ENCODE results near the gene UCP2.

The UCP2 gene

DNA sequence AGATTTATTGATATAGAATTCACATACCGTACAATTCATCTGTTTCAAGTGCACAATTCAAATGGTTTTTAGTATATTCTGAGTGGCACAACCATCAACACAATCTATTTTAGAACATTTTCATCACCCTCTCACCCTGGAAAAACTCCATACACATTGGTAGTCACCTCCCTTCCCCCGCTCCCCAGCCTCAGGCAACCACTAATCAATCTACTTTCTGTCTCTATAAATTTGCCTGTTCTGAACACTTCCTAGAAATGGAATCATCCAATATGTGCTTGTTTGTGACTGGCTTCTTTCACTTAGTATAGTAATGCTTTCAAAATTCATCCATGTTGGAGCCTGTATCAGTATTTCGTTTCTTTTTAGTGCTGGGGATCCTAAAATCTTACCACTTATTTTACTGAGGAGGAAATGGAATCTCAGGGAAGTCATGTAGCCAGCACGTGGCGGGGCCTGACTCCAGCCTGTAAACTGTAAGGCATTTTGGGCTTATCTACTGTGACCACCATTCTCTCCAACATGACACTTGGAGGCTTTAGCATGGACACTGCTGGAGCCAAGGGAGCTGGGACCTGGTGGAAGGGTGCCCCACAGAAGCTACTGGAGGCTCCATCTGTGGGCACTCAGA lies 27.1 kb upstream of the UCP2 start:
- DNase-seq: no peak

DNA sequence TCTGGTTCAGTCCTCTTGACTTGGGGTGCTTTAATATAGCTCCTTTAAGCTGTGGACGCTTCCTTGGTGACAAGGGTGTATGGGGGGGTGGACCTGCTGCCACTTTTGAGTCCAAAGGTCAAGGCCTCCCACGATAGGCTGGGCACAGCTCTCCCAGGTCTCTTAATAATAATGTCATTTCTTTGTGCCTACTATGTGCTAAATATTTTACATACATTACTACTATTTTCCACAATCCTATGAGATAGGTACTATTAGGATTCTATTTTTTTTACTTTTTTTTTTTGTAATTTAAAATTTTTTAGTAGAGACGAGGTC lies 26.5 kb upstream of the UCP2 start:
- DNase-seq: no peak

DNA sequence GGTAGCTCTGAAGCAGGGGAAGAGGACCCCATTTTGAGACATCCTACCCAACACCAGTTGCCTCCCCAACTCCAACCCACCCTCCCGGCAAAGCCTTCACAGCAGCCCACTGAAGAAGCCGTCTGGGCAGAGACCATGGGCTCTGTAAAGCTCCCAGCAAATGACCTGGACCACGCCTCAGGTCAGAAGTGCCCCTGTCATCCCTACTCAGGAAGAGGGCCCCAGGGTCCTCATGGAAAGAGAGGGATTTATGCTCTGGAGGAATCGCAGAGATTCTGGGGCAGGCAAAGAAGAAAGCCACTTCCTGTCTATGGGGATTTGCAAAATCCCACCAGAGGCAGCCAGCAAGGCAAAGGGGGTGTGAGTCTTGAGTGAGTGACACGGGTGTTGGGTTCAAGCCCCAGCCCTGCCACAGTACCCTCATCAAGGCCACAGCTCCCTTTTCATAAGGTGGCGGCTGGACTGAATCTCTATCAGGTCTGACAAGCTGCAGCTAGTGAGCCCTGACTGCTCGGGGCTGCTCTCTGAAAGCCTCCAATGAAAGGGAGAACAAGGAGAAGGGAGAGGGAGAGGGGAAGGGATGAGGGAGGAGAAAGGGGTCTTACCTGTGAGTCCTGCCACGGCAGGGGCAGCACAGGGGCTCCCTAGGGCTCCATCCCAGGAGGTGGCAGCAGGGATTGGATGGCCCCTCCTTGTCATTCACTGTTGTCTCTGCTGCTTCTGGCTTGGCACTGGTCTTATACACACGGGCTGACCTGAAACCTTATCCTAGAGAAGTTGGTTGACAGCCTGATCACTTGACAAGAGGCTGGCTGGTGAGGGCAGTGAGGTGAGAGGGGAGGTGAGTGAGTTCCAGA lies 26.0 kb upstream of the UCP2 start, which contains the start of gene UCP3:
TSS of gene UCP3 (minus strand) at position 713 of the 857 bp plus-strand sequence. CDS start 2,043 bp downstream, outside the sequence.
- no peak for DNase-seq

DNA sequence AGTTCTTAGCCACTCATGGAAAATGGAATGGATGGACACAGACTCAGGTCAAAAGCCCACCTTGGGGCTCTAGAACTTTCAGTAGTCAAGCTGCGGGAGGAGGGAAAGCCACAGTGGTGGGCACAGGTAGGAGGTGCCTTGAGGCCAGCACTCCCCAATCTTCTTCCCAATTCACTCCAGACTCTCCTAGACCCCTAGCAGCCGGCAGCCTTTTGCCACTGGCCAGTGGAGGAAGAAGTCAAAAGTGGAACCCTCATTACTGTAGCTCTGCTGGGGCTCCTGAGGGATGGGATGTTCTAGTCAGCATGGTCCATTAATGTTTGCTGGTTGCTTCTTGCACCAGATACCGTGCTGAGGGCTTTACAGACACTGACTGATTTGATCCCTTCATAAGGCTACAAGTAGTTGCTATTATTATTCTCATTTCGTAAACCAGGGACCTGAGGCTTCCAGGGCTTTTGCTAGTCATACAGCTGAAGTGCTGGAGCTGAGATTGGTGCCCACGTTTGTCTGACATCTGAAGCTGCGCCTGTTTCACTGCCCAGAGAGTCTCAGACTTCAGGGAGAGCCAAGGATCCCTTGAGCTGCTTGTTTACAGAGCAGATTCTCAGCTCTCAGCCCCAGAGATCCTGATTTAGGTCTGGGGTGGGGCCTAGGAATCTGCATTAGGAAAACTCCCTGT lies 25.2 kb upstream of the UCP2 start:
- DNase-seq: no peak

DNA sequence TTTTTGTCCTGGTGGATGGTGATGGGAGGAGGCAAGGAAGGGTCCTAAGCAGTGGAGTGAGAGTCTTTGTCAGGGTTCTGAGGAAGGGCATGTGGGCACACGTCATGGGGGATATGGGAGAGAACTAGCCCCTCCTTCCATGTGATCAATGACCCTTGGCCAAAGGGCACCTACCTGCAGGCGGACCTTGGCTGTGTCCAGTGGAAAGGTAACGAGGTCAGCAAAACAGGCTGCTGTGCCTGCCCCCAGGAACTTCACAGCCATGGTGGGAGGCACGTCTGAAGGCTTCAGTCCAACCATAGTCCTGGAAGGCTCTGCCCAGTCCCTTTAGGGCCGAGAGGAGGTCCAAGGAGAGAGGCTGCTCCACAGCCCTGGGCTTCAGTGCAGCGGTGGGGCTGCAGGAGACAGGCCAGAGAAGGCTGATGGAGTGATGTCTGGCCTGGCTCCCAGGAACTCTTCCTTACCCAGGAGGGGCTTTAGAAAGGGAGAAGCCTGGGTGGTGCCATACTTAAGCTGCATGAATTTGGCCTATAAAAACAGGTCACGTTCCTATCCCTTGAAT lies 24.2 kb upstream of the UCP2 start:
- DNase-seq: no peak

DNA sequence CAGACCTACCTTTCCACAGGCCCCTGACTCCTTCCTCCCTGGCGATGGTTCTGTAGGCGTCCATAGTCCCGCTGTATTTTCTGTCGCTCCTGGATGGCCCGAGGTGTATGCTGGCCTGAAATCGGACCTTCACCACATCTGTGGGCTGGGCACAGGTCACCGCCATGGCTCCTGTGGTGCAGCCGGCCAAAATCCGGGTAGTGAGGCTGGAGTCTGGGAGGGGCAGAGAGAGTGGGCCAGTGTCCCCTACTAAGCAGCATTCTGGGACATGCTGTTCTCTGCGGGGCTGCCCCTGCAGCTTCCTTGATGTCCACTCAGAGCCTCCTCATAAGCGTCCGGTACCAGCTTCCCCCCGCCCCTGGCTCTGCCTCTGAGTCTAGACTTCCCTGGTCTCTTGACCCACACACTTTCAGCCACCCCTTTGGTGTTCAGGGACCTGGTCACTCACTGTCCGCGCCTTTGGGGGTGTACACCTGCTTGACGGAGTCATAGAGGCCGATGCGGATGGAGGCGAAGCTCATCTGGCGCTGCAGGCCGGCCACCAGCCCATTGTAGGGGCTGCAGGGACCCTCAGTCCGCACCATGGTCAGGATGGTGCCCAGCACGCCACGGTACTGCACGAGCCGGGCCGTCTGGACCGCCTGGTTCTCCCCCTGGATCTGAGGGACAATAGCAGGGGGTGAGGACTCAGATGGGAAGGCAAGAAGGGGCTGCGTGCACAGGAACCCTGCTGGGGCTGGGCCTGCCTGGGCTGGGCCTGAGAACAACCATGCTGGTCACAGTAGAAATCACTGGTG lies 23.3 kb upstream of the UCP2 start:
- DNase-seq: no peak

DNA sequence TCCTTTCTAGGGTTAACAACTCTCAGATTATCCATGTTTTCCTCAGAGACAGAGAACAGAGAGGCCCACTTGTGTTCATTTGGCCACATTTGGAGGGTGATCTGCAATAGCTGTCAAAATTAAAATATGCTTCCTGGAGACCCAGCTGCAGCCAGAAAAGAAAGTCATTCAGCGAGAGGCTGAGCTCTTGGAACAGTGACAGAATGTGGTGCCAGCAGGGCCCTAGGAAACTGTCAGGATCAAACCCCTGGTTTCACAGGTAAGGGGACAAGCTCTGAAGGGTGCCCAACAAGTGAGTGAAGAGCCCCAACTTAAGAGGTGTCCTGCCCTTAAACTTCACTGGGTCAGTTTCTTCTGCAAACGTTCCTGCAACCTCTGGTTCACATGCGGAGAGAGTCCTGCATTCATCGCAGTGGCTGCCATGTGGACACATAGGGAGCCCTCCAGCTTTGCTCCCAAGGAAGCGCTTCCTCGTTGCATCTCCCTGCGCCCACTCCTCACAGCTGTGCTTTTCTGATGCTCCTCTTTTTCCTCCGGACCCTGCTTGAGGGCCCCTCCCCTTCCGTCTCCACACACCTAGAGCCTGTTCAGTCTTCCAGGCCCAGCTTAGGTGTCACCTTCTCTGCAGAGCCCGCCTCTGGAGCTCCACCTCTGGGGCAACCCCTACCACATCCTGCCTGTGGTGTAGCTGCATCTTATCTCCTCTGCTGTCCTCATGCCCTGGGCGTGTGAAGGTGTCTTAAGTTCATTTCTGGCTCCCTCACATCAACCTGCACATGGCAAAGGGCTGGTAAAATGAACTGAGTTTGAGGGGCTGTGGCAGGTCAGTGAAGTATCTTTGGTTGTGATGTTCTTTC lies 22.3 kb upstream of the UCP2 start:
- no peak for DNase-seq

DNA sequence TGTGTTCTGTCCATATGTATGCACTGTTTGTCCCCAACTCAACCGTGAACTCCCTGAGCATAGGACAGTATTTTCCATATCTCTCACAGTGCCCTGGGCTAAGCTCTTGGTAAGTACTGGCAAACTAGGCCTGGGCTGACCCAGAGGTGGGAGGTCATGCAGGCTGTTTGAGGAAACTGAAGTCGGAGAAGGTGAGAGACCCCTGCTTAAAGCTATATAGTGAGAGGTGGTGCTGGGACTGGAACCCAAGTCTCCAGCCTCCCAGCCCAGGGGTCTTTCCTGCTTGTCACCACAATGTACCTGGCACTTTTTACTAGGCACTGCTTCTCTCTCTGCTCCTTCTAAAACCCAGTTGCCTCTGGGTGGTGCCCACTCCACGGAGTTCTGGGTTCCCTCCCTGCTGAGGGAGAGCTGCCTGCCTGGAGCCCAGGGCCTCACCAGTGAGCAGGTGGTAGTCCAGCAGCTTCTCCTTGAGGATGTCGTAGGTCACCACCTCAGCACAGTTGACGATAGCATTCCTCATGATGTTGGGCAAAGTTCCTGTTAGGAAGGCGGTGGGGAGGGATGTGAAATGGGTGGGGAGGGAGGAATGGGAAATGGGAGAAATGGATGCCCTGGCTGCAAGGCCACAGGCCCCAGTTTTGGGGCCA lies 21.5 kb upstream of the UCP2 start:
- no peak for DNase-seq

DNA sequence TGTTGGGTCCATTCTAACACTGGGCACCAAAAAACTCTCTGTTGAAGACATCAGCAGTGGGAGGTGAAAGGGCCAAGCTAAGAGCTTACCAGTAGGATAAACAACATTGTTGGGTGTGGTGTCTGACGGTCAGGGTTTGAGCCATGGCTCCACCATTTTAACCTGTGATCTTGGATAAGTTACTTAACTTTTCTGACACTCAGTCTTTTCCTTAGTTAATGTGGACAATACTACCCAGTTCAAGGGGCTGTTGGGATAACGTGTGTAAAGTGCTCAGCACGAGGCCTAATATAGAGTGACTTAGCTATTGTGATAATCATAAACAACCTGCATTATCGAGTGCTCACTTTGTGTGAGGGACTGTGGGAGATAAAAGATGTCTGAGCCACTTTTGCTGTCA lies 20.2 kb upstream of the UCP2 start:
- no peak for DNase-seq

DNA sequence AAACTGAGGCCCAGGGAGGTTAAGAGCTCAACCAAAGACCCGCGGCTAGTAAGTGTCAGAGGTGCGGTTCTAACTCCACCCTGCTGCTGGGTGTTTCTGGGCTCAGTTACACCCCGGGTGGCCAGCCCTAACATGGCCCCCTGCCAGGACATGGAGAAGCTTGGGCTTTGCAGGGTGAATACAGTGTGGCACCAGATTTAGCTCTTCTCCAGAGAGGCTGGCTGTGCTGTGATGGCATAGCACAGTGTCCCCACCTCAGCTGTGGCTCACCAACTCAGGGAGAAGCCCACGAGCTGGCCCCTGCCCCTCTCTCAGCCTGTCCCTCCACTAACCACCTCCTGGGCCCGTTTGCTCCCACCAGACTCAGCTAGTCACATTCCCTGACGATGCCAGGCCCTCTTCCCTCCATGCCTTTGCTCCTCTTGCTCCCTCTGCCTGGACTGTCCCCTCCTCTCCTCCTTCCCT lies 19.2 kb upstream of the UCP2 start:
- no peak for DNase-seq

DNA sequence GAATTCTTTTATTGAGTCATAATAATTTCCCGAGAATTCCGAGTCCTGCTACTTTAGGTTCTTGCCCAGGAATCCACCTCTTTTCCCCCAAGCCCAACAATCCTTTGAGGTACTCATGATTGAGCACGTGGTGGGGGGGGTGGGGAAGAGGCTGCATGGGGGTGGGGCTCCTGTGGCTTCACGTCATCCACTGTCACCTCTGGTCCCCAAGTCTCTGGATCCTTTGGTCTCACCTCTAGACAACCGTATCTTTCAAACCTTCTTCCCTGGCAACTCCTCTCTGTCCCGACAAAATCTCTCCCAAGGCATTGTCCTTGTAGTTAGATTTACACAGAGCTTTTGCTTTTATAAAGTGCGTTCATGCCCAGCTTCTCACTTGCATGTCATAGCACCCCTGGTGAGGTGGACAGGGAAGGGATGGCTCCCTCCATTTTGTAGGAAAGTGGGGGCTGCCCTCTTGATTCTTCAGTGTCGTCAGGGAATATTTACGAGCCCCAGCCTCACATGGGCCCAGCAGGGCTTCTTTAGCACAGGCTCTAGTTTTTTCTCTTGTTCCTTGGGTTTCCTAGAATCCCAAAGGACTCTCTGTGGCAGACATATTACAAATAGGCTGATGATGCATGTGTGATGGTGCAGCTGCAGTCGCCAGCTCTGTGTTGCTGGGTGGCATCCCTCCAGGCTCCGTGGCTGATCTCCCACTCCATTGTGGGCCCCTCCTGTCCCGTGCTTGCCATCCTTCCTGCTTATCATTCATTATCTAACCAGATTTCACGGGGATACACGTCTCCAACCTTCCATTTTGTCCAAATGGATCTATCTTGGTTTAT lies 17.9 kb upstream of the UCP2 start:
- no peak for DNase-seq

DNA sequence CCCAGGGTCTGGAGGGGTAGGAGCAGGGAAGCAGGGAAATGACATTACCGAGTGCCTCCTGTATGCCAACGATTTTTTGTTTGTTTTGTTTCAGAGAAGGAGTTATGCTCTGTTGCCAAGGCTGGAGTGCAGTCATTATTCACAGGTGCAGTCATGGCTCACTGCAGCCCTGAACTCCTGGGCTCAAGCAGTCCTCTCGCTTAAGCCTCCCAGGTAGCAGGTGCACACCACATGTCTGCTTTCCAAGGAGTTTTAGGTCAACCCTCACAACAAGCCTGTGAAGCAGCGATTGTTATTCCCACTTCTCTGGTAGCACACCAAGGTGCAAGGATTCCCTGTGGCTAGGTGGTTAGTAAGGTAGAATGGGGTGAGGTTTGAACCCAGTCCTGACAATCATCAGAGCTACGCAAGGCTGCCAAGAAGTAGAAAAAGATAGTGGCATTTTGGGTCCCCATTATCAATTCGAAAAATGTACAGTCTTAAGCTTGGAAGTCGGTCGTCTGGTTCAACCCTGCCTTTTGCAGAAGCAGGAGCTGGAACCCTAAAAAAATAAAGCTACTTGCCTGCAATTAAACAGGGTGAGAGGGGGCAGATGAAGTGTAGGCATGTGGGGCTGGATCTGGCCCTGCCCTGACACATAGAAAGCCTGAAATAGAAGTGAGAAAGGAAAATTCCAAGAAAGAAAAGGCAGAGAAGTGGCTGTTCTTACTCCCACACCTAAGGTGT lies 17.1 kb upstream of the UCP2 start:
- no peak for DNase-seq

DNA sequence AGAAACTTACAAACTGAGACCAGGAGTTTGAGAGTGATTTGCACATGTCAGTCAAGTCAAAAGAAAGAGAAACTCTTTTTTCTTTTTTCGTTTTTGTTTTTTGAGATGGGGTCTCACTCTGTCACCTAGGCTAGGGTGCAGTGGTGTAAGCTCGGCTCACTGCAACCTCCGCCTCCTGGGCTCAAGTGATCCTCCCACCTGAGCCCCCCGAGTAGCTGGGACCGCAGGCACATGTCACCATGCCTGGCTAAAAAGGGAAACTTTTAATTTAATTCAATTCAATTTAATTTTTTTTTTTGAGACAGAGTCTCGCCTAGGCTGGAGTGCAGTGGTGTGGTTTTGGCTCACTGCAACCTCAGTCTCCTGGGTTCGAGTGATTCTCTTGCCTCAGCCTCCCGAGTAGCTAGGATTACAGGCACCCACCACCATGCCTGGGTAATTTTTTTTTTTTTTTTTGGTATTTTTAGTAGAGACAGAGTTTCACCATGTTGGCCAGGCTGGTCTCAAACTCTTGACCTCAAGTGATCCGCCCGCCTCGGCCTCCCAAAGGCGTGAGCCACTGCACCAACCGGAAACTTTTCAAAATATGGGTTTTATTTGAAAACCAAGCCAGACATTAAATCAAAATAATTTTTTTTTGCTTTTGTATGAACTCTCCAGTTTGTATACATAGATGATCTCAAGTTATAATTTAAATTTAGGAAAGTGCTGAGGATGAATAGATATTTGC lies 16.4 kb upstream of the UCP2 start:
- no peak for DNase-seq

DNA sequence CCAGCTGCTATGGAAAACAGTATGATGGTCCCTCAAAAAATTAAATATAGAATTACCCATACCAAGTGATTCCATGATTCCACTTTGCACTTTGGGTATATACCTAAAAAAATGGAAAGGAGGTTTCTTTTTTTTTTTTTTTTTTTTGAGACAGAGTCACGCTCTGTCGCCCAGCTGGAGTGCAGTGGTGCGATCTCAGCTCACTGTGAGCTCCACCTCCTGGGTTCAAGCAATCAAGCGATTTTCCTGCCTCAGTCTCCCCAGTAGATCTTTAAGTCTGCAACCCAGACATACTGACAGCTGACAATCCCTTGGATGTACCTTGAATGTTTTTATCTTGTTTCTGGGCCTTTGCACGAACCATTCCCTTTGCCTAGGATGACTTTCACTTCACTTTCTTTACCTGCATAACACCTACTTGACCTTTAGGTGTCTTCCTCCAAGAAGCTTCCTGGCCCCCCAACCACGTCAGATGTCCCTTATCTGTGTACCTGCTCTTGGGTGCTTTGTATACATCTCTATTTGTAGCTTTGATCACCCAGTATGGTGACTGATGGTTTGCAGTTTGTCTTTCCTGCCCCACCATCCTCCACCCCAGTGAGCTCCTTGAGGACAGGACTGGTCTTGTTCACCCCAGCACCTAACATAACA lies 14.6 kb upstream of the UCP2 start:
- DNase-seq: no peak

DNA sequence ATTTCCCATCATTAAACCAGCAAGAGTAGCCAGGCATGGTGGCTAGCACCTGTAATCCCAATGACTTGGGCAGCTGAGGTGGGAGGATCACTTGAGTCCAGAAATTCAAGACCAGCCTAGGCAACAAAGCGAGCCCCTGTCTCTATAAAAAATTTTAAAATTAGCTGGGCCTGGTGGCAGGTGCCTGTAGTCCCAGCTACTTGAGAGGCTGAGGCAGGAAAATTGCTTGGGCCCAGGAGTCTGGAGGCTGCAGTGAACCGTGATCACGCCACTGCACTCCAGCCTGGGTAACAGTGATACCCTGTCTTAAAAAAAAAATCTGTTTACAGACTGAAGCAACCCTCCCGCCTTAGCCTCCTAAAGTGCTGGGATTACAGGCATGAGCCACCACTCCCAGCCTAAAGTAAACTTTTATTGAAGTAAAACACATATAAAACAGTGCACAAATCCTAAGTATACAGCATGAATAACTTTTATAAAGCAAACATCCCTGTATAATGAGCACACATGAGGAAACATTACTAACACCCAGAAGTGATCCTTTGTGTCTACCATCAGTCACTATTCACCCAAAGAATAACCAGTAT lies 13.6 kb upstream of the UCP2 start:
- DNase-seq: no peak

DNA sequence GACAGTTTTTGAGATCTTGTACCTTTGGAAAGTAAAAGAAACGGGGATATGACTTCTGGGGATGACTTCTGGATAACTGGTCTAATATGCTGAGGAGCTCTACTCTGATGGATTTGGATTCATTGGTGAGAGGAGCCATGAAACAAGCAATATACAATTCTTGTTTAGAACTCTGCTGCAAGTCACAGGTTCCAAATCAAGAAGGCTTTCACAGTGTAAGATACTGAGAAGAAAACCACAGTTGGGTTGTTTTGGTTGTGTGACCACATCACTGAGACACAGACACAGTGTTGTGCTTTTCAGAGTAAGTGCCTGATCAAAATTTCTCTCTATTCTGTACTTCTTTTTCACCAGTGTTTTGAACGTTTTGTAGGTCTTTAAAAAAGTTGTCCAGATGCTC lies 13.1 kb upstream of the UCP2 start:
- no peak for DNase-seq

DNA sequence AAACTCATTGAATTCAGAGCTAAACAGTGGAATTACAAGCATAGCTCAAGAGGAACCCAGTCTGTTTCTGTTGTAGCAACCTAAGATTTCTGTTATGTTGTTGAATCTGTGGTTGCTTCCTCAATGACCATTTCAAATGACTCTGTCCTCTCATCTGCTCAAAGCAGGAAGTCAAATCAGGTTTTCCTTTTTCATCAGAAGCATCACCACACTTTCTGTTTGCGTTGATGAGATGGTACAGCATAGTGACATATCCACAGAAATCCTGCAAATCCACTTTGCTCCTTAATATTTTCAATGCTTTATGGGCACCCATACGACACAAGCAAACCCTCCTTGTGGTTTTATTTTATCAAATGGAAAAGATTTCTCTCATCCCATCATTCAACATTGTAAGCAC lies 12.6 kb upstream of the UCP2 start:
- DNase-seq: no peak

DNA sequence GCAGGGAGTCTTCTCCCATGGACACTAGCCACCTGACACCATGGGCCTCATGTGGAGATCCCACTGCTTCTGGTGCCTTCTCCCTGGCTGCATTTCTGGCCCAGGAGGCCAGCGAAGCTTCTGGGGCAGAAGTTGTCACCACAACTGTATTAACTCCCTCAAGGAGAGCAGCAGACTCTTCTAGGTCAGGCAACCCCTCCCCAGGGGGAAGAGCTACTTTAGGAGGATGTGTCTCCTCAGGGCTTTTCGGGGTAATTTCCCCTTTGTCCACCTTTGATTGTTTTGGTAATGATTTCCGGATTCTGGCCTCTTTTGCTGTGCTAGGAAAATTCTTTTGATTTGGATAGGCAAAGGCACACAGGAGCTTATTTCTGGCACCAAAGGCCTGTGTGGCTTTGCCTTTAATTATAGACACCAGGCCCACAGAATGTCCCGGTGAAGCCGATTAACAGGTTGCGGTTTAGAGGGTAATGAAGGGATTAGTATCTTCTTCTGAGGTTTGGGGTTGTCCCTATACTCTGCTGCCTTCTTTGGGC lies 8.9 kb upstream of the UCP2 start:
- no peak for DNase-seq

Data from NCI-H1930 (cell line).